K562 (cell line): ENCODE measurements around the gene BHLHE40. TPM values are rescaled to one million over a fixed set of nuclear protein-coding genes. Genes with fewer than 3 reads are reported as not detected.

Experiments
- ARHGAP35 ChIP-seq: fragments of 450-650 bp; IDR thresholded peaks from 2 replicates; pipeline ENCODE4 v1.6.1; 2018; ENCODE audit not compliant: partially characterized antibody
- ELF2 ChIP-seq: fragments of 250-450 bp; sonication (Bioruptor Pico); IDR thresholded peaks from 2 replicates; pipeline ENCODE4 v1.5.0; 2021; ENCODE audit warnings: mild to moderate bottlenecking
- ERF ChIP-seq: fragments of 450-650 bp; formaldehyde crosslinking; IDR thresholded peaks from 2 replicates; pipeline ENCODE4 v1.4.0; 2020; ENCODE audit warnings: mild to moderate bottlenecking, mixed read lengths
- EZH2 ChIP-seq: IDR thresholded peaks from 2 replicates; pipeline ENCODE4 v1.6.1; 2012; ENCODE audit warnings: low read depth, mild to moderate bottlenecking, inconsistent platforms, low read length, borderline replicate concordance
- FOXJ2 ChIP-seq: fragments of 200-800 bp; sonication (Bioruptor generic); IDR thresholded peaks from 2 replicates; pipeline ENCODE4 v1.6.1; 2016; ENCODE audit warnings: missing genetic modification characterization, missing compliant biosample characterization
- FOXK1 ChIP-seq: sonication (generic); formaldehyde crosslinking; IDR thresholded peaks from 2 replicates; pipeline ENCODE4 v1.8.0; 2022; ENCODE audit warnings: missing genetic modification reagents, mild to moderate bottlenecking, borderline replicate concordance
- GATAD2B ChIP-seq: fragments of 450-650 bp; IDR thresholded peaks from 2 replicates; pipeline ENCODE4 v1.6.1; 2017; ENCODE audit warnings: mild to moderate bottlenecking, borderline replicate concordance
- HSF4 ChIP-seq: fragments of 250-450 bp; sonication (Bioruptor Pico); IDR thresholded peaks from 2 replicates; pipeline ENCODE4 v2.1.2; 2022; ENCODE audit warnings: mild to moderate bottlenecking, moderate library complexity, borderline replicate concordance
- NRF1 ChIP-seq, 2 experiments: fragments of 450-650 bp; IDR thresholded peaks in 1 of 2; conservative IDR thresholded peaks in 1 of 2; 2 replicates each; pipeline ENCODE4 v1.6.1; 2014; ENCODE audit warnings: mild to moderate bottlenecking in 2 of 2
- NUFIP1 ChIP-seq: fragments of 450-650 bp; IDR thresholded peaks from 2 replicates; pipeline ENCODE4 v1.6.1; 2018; ENCODE audit not compliant: partially characterized antibody
- SAFB2 ChIP-seq: fragments of 200-400 bp; formaldehyde crosslinking; IDR thresholded peaks from 2 replicates; pipeline ENCODE4 v1.6.1; 2018; ENCODE audit warnings: borderline replicate concordance, low read length, low read depth, moderate library complexity; ENCODE audit not compliant: severe bottlenecking
- SMARCE1 ChIP-seq: fragments of 450-650 bp; IDR thresholded peaks from 2 replicates; pipeline ENCODE4 v1.7.1; 2016; ENCODE audit warnings: mild to moderate bottlenecking
- SNAPC5 ChIP-seq: fragments of 250-450 bp; sonication (Bioruptor Pico); IDR thresholded peaks from 2 replicates; pipeline ENCODE4 v1.8.0; 2021; ENCODE audit warnings: moderate library complexity, mild to moderate bottlenecking, inconsistent platforms
- TCF3 ChIP-seq: sonication (generic); formaldehyde crosslinking; IDR thresholded peaks from 2 replicates; pipeline ENCODE4 v1.4.0; 2020; ENCODE audit warnings: mild to moderate bottlenecking, missing genetic modification reagents
- ZNF277 ChIP-seq: fragments of 250-450 bp; sonication (Bioruptor Pico); IDR thresholded peaks from 2 replicates; pipeline ENCODE4 v1.8.0; 2022; ENCODE audit warnings: inconsistent platforms, mild to moderate bottlenecking, moderate library complexity, borderline replicate concordance
- ZNF696 ChIP-seq: fragments of 250-450 bp; sonication (Bioruptor Pico); conservative IDR thresholded peaks from 2 replicates; pipeline ENCODE4 v1.4.0; 2020; ENCODE audit warnings: mild to moderate bottlenecking, moderate library complexity
- ZNF785 ChIP-seq: fragments of 250-450 bp; sonication (Bioruptor Pico); IDR thresholded peaks from 2 replicates; pipeline ENCODE4 v1.4.0; 2020; ENCODE audit warnings: mild to moderate bottlenecking
- polyA plus RNA-seq, 8 experiments: library from polyadenylated mRNA; depleted of rRNA in 4 of 8; stranded (reverse) in 5 of 8; unstranded in 3 of 8; fragments of >200 nt; fragmentation: Nextera tagmentation in 2 of 8; fragmentation: Illumina TruSeq in 1 of 8; extraction: Ambion mirVana in 2 of 8; extraction: Trizol in 1 of 8; gene quantifications; 2 replicates each; pipeline versions ENCODE4 v1.2.1 to v1.2.3, GENCODE V29; 2011 to 2014; ENCODE audit warnings: inconsistent platforms in 1 of 8, missing spikeins in 1 of 8
- total RNA-seq, 7 experiments: library from RNA; depleted of rRNA in 6 of 7; stranded (reverse); fragments of >200 nt in 6 of 7; fragmentation: Illumina TruSeq in 2 of 7; extraction: Trizol in 2 of 7; gene quantifications; 2 replicates each; pipeline versions ENCODE4 v1.2.1 to v1.2.3, GENCODE V29; 2011 to 2021; ENCODE audit warnings: low replicate concordance in 1 of 7
- TF ChIP-seq, protein P1 (sequence below): fragments of 450-650 bp; IDR thresholded peaks from 2 replicates; pipeline ENCODE4 v1.6.1; 2018; ENCODE audit not compliant: partially characterized antibody
- TF ChIP-seq, protein P2 (sequence below), 2 experiments: fragments of 450-650 bp; IDR thresholded peaks; 2 replicates each; pipeline ENCODE4 v1.6.1; 2018; ENCODE audit warnings: mild to moderate bottlenecking in 2 of 2, low read depth in 1 of 2; ENCODE audit not compliant: partially characterized antibody in 2 of 2

The BHLHE40 gene
- total and polyA plus RNA-seq, 9 of the 15 experiments (the other 6 are each of a cell fraction or from before 2014, with no cell fraction given), result 12.0 to 83.9 (median 31.4) TPM

DNA sequence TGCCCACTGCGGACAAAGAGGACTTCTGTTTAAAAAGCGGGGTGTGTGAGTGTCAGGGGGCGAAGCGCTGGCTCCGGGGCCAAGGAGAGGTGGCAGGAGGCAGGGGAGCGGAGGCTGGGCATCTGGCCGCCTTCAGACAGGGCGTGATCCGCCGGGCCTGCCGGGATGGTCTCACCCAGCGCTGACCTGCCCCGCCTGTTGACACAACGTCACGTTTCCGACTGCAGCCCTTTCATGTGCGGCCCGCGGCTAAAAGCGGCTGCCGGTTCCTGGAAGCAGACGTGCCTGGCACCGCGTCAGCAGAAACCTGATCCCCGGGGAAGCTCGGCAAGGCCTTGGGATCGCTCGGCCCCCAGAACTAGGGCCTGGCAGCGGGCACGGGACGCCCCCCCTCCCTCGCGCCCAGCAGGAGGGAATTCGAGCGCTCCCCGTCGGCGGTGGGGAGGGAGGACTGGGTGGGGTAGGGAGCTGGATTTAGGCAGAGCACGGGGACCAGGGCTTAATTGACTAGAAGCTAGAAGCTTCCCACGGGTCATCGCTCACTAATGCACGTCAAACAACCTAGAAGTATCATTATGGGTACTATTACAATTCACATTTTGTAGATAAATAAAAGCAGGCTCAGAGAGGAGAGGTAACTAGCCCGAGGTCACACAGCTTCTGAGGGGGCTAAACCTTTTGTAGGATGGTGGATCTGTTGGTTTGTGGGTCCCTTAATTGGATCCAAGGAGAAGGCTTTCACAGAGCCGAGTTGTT is 7.7 kb downstream of the BHLHE40 start (continued):
- TF ChIP-seq NUFIP1, result no peak
- no peak for TF ChIP-seq FOXJ2
- no peak for TF ChIP-seq GATAD2B
- TF ChIP-seq NRF1 (conservative IDR thresholded peaks at IDR 0.05 in 1 of 2, IDR thresholded peaks at IDR 0.05 in 1 of 2), result peak; percentile 60 to 62
- TF ChIP-seq ERF, result peak; percentile 82
- no peak for TF ChIP-seq EZH2
- TF ChIP-seq, protein P1, sequence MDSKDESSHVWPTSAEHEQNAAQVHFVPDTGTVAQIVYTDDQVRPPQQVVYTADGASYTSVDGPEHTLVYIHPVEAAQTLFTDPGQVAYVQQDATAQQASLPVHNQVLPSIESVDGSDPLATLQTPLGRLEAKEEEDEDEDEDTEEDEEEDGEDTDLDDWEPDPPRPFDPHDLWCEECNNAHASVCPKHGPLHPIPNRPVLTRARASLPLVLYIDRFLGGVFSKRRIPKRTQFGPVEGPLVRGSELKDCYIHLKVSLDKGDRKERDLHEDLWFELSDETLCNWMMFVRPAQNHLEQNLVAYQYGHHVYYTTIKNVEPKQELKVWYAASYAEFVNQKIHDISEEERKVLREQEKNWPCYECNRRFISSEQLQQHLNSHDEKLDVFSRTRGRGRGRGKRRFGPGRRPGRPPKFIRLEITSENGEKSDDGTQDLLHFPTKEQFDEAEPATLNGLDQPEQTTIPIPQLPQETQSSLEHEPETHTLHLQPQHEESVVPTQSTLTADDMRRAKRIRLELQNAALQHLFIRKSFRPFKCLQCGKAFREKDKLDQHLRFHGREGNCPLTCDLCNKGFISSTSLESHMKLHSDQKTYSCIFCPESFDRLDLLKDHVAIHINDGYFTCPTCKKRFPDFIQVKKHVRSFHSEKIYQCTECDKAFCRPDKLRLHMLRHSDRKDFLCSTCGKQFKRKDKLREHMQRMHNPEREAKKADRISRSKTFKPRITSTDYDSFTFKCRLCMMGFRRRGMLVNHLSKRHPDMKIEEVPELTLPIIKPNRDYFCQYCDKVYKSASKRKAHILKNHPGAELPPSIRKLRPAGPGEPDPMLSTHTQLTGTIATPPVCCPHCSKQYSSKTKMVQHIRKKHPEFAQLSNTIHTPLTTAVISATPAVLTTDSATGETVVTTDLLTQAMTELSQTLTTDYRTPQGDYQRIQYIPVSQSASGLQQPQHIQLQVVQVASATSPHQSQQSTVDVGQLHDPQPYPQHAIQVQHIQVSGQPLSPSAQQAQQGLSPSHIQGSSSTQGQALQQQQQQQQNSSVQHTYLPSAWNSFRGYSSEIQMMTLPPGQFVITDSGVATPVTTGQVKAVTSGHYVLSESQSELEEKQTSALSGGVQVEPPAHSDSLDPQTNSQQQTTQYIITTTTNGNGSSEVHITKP, result peak; percentile 99
- TF ChIP-seq SNAPC5 (CRISPR knock-in tag), result no peak
- TF ChIP-seq HSF4, result no peak
- no peak; the same call in 1 of the 2 replicates for TF ChIP-seq FOXK1 (CRISPR knock-in tag)
- TF ChIP-seq ARHGAP35, result no peak
- TF ChIP-seq SMARCE1, result peak; percentile 69
- no peak for TF ChIP-seq ZNF785 (CRISPR knock-in tag)
- no peak for TF ChIP-seq SAFB2
- TF ChIP-seq ZNF277 (CRISPR knock-in tag), result no peak
- TF ChIP-seq, protein P2, sequence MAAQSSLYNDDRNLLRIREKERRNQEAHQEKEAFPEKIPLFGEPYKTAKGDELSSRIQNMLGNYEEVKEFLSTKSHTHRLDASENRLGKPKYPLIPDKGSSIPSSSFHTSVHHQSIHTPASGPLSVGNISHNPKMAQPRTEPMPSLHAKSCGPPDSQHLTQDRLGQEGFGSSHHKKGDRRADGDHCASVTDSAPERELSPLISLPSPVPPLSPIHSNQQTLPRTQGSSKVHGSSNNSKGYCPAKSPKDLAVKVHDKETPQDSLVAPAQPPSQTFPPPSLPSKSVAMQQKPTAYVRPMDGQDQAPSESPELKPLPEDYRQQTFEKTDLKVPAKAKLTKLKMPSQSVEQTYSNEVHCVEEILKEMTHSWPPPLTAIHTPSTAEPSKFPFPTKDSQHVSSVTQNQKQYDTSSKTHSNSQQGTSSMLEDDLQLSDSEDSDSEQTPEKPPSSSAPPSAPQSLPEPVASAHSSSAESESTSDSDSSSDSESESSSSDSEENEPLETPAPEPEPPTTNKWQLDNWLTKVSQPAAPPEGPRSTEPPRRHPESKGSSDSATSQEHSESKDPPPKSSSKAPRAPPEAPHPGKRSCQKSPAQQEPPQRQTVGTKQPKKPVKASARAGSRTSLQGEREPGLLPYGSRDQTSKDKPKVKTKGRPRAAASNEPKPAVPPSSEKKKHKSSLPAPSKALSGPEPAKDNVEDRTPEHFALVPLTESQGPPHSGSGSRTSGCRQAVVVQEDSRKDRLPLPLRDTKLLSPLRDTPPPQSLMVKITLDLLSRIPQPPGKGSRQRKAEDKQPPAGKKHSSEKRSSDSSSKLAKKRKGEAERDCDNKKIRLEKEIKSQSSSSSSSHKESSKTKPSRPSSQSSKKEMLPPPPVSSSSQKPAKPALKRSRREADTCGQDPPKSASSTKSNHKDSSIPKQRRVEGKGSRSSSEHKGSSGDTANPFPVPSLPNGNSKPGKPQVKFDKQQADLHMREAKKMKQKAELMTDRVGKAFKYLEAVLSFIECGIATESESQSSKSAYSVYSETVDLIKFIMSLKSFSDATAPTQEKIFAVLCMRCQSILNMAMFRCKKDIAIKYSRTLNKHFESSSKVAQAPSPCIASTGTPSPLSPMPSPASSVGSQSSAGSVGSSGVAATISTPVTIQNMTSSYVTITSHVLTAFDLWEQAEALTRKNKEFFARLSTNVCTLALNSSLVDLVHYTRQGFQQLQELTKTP (IDR thresholded peaks at IDR 0.05; ENCODE audit: low read depth in 1 of 2, partially characterized antibody in 2 of 2), result peak; percentile 37 to 62
- 0 out of 2 replicates have a peak, but pooled peaks have one; percentile 42 for TF ChIP-seq ELF2 (CRISPR knock-in tag)
- TF ChIP-seq TCF3, result peak; percentile 49; the same call in 1 of the 2 replicates
- TF ChIP-seq ZNF696, result no peak
